HepG2 (cell line): Measurements from ENCODE around the gene GDF15. TPM values are rescaled to one million over a fixed set of nuclear protein-coding genes. Genes with fewer than 3 reads are reported as not detected.

Experiments
- ARNTL ChIP-seq: sonication (generic); formaldehyde crosslinking; IDR thresholded peaks from 2 replicates; pipeline ENCODE4 v1.4.0; 2020; ENCODE audit warnings: mild to moderate bottlenecking, missing genetic modification reagents
- NFYC ChIP-seq: IDR thresholded peaks from 2 replicates; pipeline ENCODE4 v1.6.1; 2016; ENCODE audit warnings: missing genetic modification reagents, missing compliant biosample characterization
- SP1 ChIP-seq, 2 experiments: fragments of 450-650 bp in 1 of 2; sonication (generic) in 1 of 2; formaldehyde crosslinking in 1 of 2; IDR thresholded peaks; 2 replicates each; pipeline versions ENCODE4 v1.4.0 to v1.6.1; 2016 to 2020; ENCODE audit warnings: missing genetic modification reagents in 1 of 2
- SPEN ChIP-seq: sonication (generic); formaldehyde crosslinking; IDR thresholded peaks from 2 replicates; pipeline ENCODE4 v1.5.1; 2020; ENCODE audit warnings: low read depth, mild to moderate bottlenecking, missing genetic modification reagents
- ZNF543 ChIP-seq: sonication (generic); formaldehyde crosslinking; IDR thresholded peaks from 2 replicates; pipeline ENCODE4 v1.4.0; 2020; ENCODE audit warnings: mild to moderate bottlenecking, missing genetic modification reagents
- polyA plus RNA-seq, 8 experiments: library from polyadenylated mRNA; depleted of rRNA in 3 of 8; stranded (reverse) in 7 of 8; unstranded in 1 of 8; fragments of >200 nt; fragmentation: Illumina TruSeq in 4 of 8; extraction: Trizol in 4 of 8; gene quantifications; 2 replicates each; pipeline versions ENCODE4 v1.2.1 to v1.2.3, GENCODE V29; 2011 to 2016; ENCODE audit warnings: low read depth in 4 of 8, missing spikeins in 1 of 8, mixed read lengths in 1 of 8; ENCODE audit not compliant: insufficient read depth in 1 of 8
- total RNA-seq, 5 experiments: library from RNA; depleted of rRNA; stranded (reverse); fragments of >200 nt; fragmentation: Illumina TruSeq; extraction: Trizol; gene quantifications; 2 replicates each; pipeline ENCODE4 v1.2.3, GENCODE V29; 2016; ENCODE audit warnings: low read depth in 1 of 5
- TF ChIP-seq, protein P1 (sequence below): sonication (generic); formaldehyde crosslinking; IDR thresholded peaks from 2 replicates; pipeline ENCODE4 v1.5.0; 2020; ENCODE audit warnings: missing genetic modification reagents, mild to moderate bottlenecking, borderline replicate concordance
- TF ChIP-seq, protein P2 (sequence below): sonication (generic); formaldehyde crosslinking; IDR thresholded peaks from 2 replicates; pipeline ENCODE4 v1.5.0; 2020; ENCODE audit warnings: mild to moderate bottlenecking, missing genetic modification reagents

Gene GDF15
- total and polyA plus RNA-seq, 2 of the 13 experiments (the other 11 are each of a cell fraction or from before 2014, with no cell fraction given): 146 to 422 TPM

DNA sequence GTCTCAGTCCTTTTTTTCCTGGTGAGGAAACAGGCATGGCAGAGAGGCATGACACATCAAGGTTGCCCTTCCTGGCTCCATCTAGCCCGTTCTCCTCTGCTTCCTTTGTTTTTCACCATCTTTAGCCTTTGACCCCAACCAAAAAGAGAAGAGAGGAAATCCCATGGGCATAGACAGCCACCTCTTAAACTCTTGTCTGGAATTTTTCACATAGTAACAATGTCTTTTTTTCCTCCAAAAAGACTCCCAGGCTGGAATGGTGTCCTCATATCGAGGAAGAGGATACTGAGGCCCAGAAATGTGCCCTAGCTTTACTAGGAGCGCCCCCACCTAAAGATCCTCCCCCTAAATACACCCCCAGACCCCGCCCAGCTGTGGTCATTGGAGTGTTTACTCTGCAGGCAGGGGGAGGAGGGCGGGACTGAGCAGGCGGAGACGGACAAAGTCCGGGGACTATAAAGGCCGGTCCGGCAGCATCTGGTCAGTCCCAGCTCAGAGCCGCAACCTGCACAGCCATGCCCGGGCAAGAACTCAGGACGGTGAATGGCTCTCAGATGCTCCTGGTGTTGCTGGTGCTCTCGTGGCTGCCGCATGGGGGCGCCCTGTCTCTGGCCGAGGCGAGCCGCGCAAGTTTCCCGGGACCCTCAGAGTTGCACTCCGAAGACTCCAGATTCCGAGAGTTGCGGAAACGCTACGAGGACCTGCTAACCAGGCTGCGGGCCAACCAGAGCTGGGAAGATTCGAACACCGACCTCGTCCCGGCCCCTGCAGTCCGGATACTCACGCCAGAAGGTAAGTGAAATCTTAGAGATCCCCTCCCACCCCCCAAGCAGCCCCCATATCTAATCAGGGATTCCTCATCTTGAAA is at the start of gene GDF15 (continued):
- TF ChIP-seq, protein P1, sequence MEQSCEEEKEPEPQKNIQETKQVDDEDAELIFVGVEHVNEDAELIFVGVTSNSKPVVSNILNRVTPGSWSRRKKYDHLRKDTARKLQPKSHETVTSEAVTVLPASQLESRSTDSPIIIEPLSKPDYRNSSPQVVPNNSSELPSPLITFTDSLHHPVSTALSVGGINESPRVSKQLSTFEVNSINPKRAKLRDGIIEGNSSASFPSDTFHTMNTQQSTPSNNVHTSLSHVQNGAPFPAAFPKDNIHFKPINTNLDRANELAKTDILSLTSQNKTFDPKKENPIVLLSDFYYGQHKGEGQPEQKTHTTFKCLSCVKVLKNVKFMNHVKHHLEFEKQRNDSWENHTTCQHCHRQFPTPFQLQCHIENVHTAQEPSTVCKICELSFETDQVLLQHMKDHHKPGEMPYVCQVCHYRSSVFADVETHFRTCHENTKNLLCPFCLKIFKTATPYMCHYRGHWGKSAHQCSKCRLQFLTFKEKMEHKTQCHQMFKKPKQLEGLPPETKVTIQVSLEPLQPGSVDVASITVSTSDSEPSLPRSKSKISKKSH (CRISPR knock-in tag): peak; percentile 93; the same call in 1 of the 2 replicates
- peak; percentile 66 for TF ChIP-seq ARNTL
- TF ChIP-seq ZNF543 (CRISPR knock-in tag): peak; percentile 89; the same call in 1 of the 2 replicates
- peak; percentile 43; the same call in 1 of the 2 replicates for TF ChIP-seq NFYC (CRISPR knock-in tag)
- TF ChIP-seq, protein P2, sequence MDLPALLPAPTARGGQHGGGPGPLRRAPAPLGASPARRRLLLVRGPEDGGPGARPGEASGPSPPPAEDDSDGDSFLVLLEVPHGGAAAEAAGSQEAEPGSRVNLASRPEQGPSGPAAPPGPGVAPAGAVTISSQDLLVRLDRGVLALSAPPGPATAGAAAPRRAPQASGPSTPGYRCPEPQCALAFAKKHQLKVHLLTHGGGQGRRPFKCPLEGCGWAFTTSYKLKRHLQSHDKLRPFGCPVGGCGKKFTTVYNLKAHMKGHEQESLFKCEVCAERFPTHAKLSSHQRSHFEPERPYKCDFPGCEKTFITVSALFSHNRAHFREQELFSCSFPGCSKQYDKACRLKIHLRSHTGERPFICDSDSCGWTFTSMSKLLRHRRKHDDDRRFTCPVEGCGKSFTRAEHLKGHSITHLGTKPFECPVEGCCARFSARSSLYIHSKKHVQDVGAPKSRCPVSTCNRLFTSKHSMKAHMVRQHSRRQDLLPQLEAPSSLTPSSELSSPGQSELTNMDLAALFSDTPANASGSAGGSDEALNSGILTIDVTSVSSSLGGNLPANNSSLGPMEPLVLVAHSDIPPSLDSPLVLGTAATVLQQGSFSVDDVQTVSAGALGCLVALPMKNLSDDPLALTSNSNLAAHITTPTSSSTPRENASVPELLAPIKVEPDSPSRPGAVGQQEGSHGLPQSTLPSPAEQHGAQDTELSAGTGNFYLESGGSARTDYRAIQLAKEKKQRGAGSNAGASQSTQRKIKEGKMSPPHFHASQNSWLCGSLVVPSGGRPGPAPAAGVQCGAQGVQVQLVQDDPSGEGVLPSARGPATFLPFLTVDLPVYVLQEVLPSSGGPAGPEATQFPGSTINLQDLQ (CRISPR knock-in tag): peak; percentile 84; the same call in 1 of the 2 replicates
- TF ChIP-seq SP1 (IDR thresholded peaks at IDR 0.05): no peak
- peak; percentile 70 for TF ChIP-seq SP1 (CRISPR knock-in tag; IDR thresholded peaks at IDR 0.05)
- peak; percentile 84; the same call in 1 of the 2 replicates for TF ChIP-seq SPEN
